ENCODE data around the gene NFIC. TPM values are rescaled to one million over a fixed set of nuclear protein-coding genes. Genes with fewer than 3 reads are reported as not detected.
A peak's percentile ranks its signal among the peaks of the same experiment; 100 is the strongest.
"Not testable (repeated sequence)": the region's sequence is repeated elsewhere in the genome, so short reads cannot be mapped to it uniquely, and the experiment has no call there.

The NFIC gene
- total RNA-seq, 4 donors from 2014 or later: 76.2 to 183 (median 132) TPM

- no peak for DNase-seq
- WGBS, 2 donors: 94 to 96% methylated on average over 27 to 28 of the region's 28 CpGs
- TF ChIP-seq POLR2A (IDR thresholded peaks at IDR 0.05): no peak
- no peak for TF ChIP-seq CTCF (IDR thresholded peaks at IDR 0.05)
These were observed 82.4 kb downstream of the NFIC start for GRCh38 chr19:3448616-3449334.

DNA sequence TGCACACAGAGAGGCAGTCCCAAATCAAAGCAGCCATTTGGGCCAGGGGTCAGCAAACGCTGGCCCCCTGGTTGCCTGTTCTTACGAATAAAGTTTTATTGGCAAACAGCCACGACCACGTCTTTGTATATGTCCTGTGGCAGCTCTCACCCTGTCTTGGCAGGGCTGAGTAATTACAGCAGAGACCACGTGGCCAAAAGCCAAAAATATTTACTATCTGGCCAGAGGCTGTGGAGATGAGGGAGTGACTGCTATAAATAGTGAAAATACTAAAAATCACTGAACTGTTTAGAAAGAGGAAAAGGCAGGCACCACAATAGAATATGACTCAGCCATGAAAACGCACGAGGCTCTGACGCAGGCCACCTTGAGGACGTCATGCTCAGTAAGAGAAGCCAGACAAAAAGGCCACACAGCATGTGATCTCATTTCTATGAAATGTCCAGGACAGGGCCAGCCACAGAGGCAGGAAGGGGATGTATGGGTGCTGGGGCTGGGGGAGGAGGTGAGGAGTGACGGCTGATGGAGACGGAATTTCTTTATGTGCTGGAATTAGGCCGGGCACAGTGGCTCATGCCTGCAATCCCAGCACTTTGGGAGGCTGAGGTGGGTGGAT, 84.5 kb downstream of the NFIC start:
- TF ChIP-seq POLR2A (IDR thresholded peaks at IDR 0.05): no peak
- TF ChIP-seq CTCF (IDR thresholded peaks at IDR 0.05): no peak
- Histone ChIP-seq H3K9me3 (no peaks in the 10 kb centered on the region), H3K27me3 (no peaks in the 10 kb centered on the region), H3K4me3 (replicated peaks in 1 of 3) (no peak overlapping the region), H3K4me1 (peaks cover 0 to 13% of the 10 kb centered on the region in 2 donors), H3K27ac (peak overlapping the region; percentile 50 to 71 (median 63)), H3K36me3 (peaks cover 46 to 60% of the 10 kb centered on the region in 2 donors)
- peak in 1 of 2 donors; percentile 37 for DNase-seq
- 57 to 63% methylated on average over 12 of the region's 12 CpGs for WGBS, 2 donors
- intact Hi-C loops (cut with DNase I): no loop called here

More at GRCh38 chr19:3448616-3449334, 82.4 kb downstream of the NFIC start:
- H3K27me3 ChIP-seq: no peaks in the 10 kb centered on the region
- peaks cover 0 to 30% of the 10 kb centered on the region in 2 donors for H3K4me1 ChIP-seq
- H3K27ac ChIP-seq: peak overlapping the region in 1 of 3 donors; percentile 24
- intact Hi-C loops (cut with DNase I): no loop called here
- H3K9me3 ChIP-seq: no peaks in the 10 kb centered on the region
- H3K36me3 ChIP-seq: peaks cover 40 to 53% of the 10 kb centered on the region in 2 donors
- no peak overlapping the region for H3K4me3 ChIP-seq (replicated peaks in 1 of 3)

- Histone ChIP-seq H3K27me3 (no peaks in the 10 kb centered on the region), H3K9me3 (no peaks in the 10 kb centered on the region), H3K4me1 (peaks cover 0 to 13% of the 10 kb centered on the region in 2 donors), H3K4me3 (replicated peaks in 1 of 3) (no peak overlapping the region), H3K36me3 (peaks cover 50 to 61% of the 10 kb centered on the region in 2 donors), H3K27ac (peak overlapping the region; percentile 50 to 71 (median 63))
- TF ChIP-seq CTCF (IDR thresholded peaks at IDR 0.05) (no peak), POLR2A (IDR thresholded peaks at IDR 0.05) (no peak)
- intact Hi-C loops (cut with DNase I): no loop called here
- DNase-seq: no peak
- 84 to 89% methylated on average over 10 of the region's 10 CpGs for WGBS, 2 donors
These were observed 85.1 kb downstream of the NFIC start for GRCh38 chr19:3451451-3451866.

- TF ChIP-seq POLR2A (IDR thresholded peaks at IDR 0.05): no peak
- no peak for TF ChIP-seq CTCF (IDR thresholded peaks at IDR 0.05)
- Histone ChIP-seq H3K36me3 (peaks cover 57 to 70% of the 10 kb centered on the region in 2 donors), H3K9me3 (no peaks in the 10 kb centered on the region), H3K4me1 (peaks cover under 1 to 18% of the 10 kb centered on the region in 2 donors), H3K4me3 (replicated peaks in 1 of 3) (no peak overlapping the region), H3K27me3 (no peaks in the 10 kb centered on the region), H3K27ac (peak overlapping the region in 2 of 3 donors; percentile 63 to 71)
- intact Hi-C loops (cut with DNase I): no loop called here
- 92 to 93% methylated on average over 38 of the region's 38 CpGs for WGBS, 2 donors
- DNase-seq: no peak
These were observed 86.0 kb downstream of the NFIC start for GRCh38 chr19:3452171-3452941.

GRCh38 chr19:3452942-3453214, 86.5 kb downstream of the NFIC start:
- H3K9me3 ChIP-seq; H3K27ac ChIP-seq; DNase-seq; H3K4me3 ChIP-seq (replicated peaks in 1 of 3); H3K27me3 ChIP-seq; intact Hi-C loops (cut with DNase I): not testable (repeated sequence)
- Histone ChIP-seq H3K4me1 (peaks cover 5 to 23% of the 10 kb centered on the region in 2 donors), H3K36me3 (peaks cover 57 to 70% of the 10 kb centered on the region in 2 donors)
- 95 to 99% methylated on average over 10 of the region's 10 CpGs for WGBS, 2 donors
